Mammary epithelial cell (primary cell): Measurements from ENCODE around the gene EYS.

ENCODE experiments used
- CTCF ChIP-seq, 2 donors: IDR thresholded peaks in 1 of 2; conservative IDR thresholded peaks in 1 of 2; 2 replicates each; pipeline ENCODE4 v1.5.1; 2011 to 2012; ENCODE audit warnings: inconsistent platforms in 2 of 2, low read length in 2 of 2, mild to moderate bottlenecking in 2 of 2, control low read depth in 1 of 2, low read depth in 1 of 2; ENCODE audit not compliant: insufficient read depth in 1 of 2; ENCODE audit errors: extremely low read depth in 1 of 2
- EZH2 ChIP-seq: IDR thresholded peaks from 2 replicates; pipeline ENCODE4 v1.6.1; 2012; ENCODE audit warnings: low read length, inconsistent platforms, borderline replicate concordance

GRCh38 chr6:64782877-64783276 lies 924.1 kb downstream of the EYS start:
- no peak for TF ChIP-seq CTCF (conservative IDR thresholded peaks at IDR 0.05 in 1 of 2, IDR thresholded peaks at IDR 0.05 in 1 of 2; ENCODE audit: extremely low read depth in 1 of 2, insufficient read depth in 1 of 2, low read depth in 1 of 2, low read length in 2 of 2)
- TF ChIP-seq EZH2: no peak
